ENCODE results near the gene HTR1E.
"Not testable (repeated sequence)": the region's sequence is repeated elsewhere in the genome, so short reads cannot be mapped to it uniquely, and the experiment has no call there.

GRCh38 chr6:87009581-87009980, 72.3 kb downstream of the HTR1E start:
- TF ChIP-seq SNAI2 (CRISPR knock-in tag; IDR thresholded peaks at IDR 0.05); ESRRG (CRISPR knock-in tag; IDR thresholded peaks at IDR 0.05); PATZ1 (CRISPR knock-in tag; IDR thresholded peaks at IDR 0.05; ENCODE audit: borderline replicate concordance); ZNF70 (CRISPR knock-in tag; IDR thresholded peaks at IDR 0.05): not testable (repeated sequence)

Data from SK-N-SH treated with all-trans-retinoic acid at 6 μM for 48 hours (cell line).